ENCODE data around the gene SAXO1.
"Not testable (repeated sequence)": the region's sequence is repeated elsewhere in the genome, so short reads cannot be mapped to it uniquely, and the experiment has no call there.

Gene SAXO1

GRCh38 chr9:18999173-18999785 is 33.7 kb downstream of the SAXO1 start:
- no peak for DNase-seq

GRCh38 chr9:18997151-18997550 is 35.9 kb downstream of the SAXO1 start:
- DNase-seq = no peak

- no peak for DNase-seq
These were observed 36.8 kb downstream of the SAXO1 start for GRCh38 chr9:18996211-18996610.

- no peak for DNase-seq
These were observed 38.6 kb downstream of the SAXO1 start for GRCh38 chr9:18994263-18994916.

- DNase-seq = not testable (repeated sequence)
These were observed 41.8 kb downstream of the SAXO1 start for GRCh38 chr9:18991197-18991596.

- no peak for DNase-seq
These were observed 42.5 kb downstream of the SAXO1 start for GRCh38 chr9:18990494-18990893.

GRCh38 chr9:18989865-18990264 is 43.1 kb downstream of the SAXO1 start:
- DNase-seq = no peak

- no peak for DNase-seq
These were observed 43.9 kb downstream of the SAXO1 start for GRCh38 chr9:18989097-18989496.

- DNase-seq = no peak
These were observed 45.0 kb downstream of the SAXO1 start for GRCh38 chr9:18988003-18988402.

GRCh38 chr9:18985996-18986395 is 47.0 kb downstream of the SAXO1 start:
- DNase-seq = no peak

- no peak for DNase-seq
These were observed 47.5 kb downstream of the SAXO1 start for GRCh38 chr9:18985464-18985951.

GRCh38 chr9:18982262-18982620 is 50.8 kb downstream of the SAXO1 start:
- no peak for DNase-seq

GRCh38 chr9:18981476-18982261 is 51.3 kb downstream of the SAXO1 start:
- no peak for DNase-seq

GRCh38 chr9:18980189-18980588 is 52.8 kb downstream of the SAXO1 start:
- DNase-seq = no peak

GRCh38 chr9:18979367-18979766 is 53.6 kb downstream of the SAXO1 start:
- no peak for DNase-seq

- no peak for DNase-seq
These were observed 54.8 kb downstream of the SAXO1 start for GRCh38 chr9:18978188-18978587.

- DNase-seq = no peak
These were observed 56.1 kb downstream of the SAXO1 start for GRCh38 chr9:18976709-18977531.

- DNase-seq = no peak
These were observed 56.7 kb downstream of the SAXO1 start for GRCh38 chr9:18976221-18976708.

GRCh38 chr9:18973348-18973747 is 59.7 kb downstream of the SAXO1 start:
- no peak for DNase-seq

- DNase-seq = no peak
These were observed 60.3 kb downstream of the SAXO1 start for GRCh38 chr9:18972675-18973074.

GRCh38 chr9:18971909-18972308 is 61.1 kb downstream of the SAXO1 start:
- DNase-seq = no peak

- DNase-seq = no peak
These were observed 61.6 kb downstream of the SAXO1 start for GRCh38 chr9:18971404-18971803.

GRCh38 chr9:18970393-18970792 is 62.6 kb downstream of the SAXO1 start:
- no peak for DNase-seq

Data from midbrain (tissue), 1 donor.